Skin of body (tissue), 2 donors: ENCODE measurements around the gene MMP20. TPM values are rescaled to one million over a fixed set of nuclear protein-coding genes. Genes with fewer than 3 reads are reported as not detected.

Source experiments
- DNase-seq: peaks from one replicate; lab custom pipeline; 2025; lab: John Stamatoyannopoulos, UW
- total RNA-seq: library from RNA; depleted of rRNA; stranded (reverse); fragments of >200 nt; gene quantifications from one replicate; pipeline ENCODE4 v1.2.3, GENCODE V29; 2014

MMP20 gene
- total RNA-seq, 1 donor from 2014 or later = not detected

DNA sequence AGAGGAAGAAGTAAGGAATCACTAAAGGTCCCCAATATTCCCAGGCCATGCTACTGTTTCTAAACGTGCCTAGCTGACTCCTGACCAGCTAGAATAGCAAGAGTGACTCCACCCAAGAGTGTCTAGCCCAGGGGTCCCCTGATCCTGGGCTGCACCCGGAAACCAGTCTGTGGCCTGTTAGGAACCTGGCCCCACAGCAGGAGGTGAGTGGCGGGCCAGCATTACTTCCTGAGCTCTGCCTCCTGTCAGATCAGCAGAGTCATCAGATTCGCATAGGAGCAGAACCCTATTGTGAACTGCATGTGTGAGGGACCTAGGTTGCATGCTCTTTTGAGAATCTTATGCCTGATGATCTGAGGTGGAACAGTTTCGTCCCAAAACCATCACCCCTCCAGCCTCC lies 2.0 kb downstream of the MMP20 start:
- DNase-seq = no peak

DNA sequence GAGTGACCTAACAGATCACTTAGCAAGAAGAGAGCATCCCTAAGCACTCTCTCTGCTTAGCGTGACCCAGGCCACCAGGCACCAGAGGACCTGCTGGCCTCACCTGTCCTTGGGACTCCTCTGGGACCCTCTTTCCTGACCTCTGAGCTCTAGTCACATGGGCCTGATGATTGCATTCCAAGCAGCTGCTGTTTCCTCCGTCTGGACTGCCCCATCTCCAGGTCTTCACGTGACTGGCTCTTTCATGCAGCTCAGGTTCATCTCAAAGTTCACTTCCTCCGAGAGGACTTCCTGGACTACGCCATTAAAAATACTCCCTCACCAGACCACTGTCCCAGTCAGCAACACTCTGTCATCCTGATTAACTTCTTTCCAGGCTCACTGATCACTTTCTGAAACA lies 2.9 kb downstream of the MMP20 start:
- DNase-seq = no peak

- DNase-seq = no peak
Observed at GRCh38 chr11:102620818-102621561, 4.1 kb downstream of the MMP20 start.

- no peak for DNase-seq
Observed at GRCh38 chr11:102620179-102620578, 5.0 kb downstream of the MMP20 start.

DNA sequence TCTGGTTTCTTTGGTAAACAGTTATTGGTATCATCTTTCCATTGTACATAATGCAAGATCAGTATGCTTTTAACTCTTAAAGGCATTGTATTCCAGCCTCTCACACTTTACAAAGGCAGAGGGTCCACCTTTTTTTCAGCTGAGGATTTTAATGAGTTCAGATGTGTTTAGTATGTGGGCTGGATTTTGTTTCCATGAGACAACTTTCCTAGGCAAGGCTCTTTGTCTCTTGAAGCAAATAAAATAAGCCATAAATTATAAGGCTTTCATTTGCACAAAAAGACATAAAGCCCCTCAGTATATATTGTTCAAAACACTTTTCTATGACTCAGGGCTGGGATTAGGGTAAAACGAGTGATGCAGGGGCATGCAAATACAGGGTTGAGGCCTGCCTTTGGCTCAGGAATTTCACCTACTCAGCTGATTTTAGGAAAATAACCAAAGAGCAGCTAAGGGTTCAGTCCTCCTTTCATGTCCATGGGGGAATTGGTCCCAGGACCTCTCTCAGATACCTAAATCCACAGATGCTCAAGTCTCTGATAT lies 7.6 kb downstream of the MMP20 start:
- DNase-seq = no peak

DNA sequence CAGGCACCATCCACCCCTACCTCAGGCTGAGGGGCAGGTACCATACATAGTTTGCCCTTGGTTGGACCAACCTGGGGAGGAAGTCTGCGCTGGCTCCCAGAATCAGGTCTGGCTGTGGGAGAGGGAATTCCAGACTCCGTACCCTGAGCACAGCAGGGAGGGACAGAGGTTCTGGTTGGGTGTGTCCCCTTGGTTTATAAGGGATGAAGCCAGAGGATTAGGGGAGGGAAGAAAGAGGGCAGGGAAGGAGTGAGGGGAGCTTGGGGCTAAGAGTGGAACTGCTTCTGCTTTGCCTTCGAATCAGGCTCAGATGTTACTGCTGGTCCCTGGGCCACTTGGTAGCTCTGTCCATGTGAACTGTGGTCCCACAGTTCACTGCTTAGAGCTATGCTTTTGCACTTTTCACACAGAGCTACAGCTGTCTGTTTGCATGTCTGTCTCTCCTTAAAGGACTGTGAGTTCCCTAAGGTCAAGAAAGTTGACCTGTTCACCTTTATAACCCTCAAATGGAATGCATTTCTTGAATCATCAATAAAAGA lies 9.2 kb downstream of the MMP20 start:
- DNase-seq = no peak

- DNase-seq = no peak
Observed at GRCh38 chr11:102615077-102615893, 9.8 kb downstream of the MMP20 start.

DNA sequence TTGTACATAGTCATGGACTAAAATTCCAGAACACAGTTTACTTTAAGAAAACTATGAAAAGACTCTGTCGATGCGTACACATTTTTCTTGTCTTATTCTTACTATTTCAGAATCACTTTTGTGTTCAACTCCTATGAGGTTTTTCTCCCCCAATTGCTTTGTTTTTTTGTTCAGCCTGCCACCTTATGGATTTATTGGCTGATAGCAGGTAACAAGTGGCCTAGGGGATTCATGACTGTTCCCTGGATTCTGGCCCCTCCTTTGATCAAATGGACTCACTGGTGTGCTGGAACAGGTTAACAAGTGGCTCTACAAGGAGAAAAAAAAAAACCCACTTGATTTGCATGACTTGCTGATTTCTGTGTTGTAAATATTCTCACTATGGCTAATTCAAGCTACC lies 10.6 kb downstream of the MMP20 start:
- no peak for DNase-seq

DNA sequence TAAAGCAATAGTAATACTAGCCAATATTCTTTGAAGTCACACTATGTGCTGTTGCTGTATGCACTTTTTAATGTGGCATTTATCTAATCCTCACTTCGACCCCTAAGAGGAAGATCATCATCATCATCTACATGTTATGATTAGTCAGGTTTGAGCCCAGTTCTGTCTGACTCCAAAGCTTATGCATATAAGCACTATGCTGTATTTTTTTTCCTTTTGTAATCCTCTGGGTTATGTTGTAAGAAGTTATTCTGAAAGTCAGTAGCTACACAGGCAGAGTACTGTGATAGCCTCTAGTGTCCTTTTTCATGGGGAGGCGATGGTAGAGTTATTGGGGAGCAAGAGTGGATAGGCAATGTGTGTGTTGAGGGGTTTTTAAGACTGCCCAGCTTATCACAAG lies 11.1 kb downstream of the MMP20 start:
- DNase-seq = no peak

DNA sequence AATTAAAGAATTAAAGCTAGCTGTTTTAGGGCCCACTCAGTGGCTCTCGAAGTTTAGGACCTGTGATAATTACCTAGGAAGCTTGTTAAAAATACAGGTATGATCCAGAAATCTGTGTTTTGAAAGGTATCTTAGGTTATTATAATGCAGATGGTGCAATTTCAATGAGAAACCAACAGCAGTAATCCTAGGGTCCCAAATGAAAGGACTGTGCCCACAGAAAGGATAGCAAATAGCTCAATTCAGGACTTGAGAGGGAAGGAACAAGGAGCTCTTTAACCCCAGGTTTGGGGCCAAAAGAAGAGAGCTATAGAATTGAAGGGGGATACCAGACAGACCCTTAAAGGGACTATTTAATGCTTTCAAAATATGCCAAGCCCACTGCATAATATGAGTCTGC lies 11.7 kb downstream of the MMP20 start:
- no peak for DNase-seq

DNA sequence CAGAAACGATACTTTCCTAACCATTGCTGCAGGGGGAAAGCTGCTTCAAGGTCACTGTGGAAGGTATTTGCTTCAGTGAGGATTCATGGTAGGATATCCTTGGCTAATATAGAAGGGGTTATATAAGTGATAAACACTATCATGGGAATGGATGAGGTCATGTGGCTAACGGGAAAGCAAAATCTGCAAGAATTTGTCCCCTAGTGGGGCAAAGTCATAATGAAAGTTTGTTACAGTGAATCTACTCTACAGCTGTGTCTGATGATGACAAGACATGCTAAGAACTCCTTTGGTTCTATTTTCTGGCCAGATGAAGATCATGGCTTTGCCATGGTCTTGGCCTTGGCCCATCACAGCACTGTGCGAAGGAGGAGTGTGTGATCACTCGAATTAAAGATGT lies 13.8 kb downstream of the MMP20 start:
- no peak for DNase-seq

DNA sequence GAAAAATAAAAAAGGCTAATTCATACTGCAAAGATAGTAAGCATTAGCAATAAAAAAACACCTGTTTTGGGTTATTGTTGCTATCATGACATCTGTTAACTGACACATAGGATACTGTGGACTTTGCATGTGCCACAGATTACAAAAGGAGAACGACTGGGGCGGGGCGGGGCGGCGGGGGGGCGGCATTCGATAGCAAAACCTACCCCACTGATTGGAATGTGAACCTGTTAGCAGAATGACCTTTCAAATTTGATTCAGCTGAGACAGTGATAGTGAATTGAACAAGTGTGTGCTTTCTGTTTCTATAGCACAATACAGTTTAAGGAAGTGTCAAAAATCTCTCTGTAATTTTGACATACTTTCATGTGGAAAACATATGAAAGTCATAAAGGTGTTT lies 14.9 kb downstream of the MMP20 start:
- no peak for DNase-seq

DNA sequence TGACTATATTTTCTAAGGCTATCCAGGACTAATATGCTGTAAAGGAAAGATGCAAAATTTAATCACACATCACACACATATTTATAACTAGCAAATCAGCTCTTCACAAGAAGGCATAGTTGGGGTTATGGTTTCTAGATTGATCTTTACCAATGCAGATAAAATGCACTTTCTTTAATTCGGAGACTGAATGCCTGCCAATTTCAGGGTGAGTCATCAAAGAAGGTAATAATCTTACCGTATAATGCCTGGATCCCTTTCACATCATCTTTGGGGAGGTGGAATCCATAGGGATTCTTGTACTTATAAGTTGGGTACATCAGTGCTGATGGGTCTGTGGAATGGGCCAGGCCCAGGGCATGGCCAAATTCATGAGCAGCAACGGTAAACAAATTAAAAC lies 16.4 kb downstream of the MMP20 start:
- DNase-seq = no peak

- no peak for DNase-seq
Observed at GRCh38 chr11:102604875-102605274, 20.3 kb downstream of the MMP20 start.

DNA sequence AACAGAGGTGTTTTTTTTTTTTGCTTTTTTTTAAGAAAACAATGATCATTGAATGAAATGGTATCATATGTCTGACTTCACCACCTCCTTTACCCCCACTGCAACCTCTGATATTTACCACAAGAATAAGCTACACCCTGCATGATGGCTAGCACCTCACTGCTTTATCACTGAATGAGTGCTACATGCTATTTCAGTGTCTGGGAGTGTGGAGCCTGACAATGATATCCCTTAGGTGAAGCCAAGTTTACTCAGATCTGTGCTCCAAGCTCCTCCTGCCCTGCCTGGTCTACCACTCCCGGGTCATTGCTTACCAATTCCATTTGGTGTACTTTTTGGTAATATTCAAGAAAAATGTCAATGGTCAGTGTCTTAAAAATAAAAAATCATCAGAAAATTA lies 21.1 kb downstream of the MMP20 start:
- DNase-seq = no peak

DNA sequence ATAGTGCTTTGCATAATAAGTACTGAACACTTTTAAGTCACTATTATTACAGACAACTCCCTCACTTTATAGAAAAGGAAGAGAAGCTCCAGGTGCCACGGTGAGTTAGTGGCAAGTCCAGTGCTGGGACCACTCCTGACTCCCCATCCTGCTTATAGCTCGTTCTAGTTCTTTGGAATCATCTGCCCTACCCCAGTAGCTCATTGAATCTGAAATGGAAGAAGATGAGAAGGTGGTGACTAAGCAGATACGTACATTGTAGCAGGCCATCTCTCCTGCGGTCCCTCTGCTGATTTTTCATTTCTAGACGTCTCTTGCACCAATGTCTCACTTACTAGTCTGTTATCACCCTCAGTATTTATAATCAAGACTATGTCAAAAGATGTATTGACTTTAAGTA lies 21.6 kb downstream of the MMP20 start:
- no peak for DNase-seq

GRCh38 chr11:102603091-102603490 lies 22.0 kb downstream of the MMP20 start:
- no peak for DNase-seq

DNA sequence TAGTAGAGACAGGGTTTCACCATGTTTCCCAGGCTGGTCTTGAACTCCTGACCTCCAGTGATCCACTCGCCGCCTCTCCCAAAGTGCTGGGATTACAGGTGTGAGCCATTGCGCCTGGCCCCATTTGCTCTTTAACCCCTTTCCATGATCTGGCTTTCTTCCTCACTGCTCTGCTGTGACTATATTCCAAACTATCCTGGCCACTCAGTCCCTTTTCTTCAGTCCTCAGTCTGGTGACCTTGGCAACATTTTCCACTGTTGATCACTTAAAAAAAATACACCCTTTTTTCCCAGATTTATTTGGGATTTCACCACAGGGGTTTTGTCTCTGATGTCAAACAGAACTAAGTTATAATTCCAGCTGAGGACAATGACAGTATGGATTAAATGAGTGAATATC lies 24.5 kb downstream of the MMP20 start:
- DNase-seq = no peak

DNA sequence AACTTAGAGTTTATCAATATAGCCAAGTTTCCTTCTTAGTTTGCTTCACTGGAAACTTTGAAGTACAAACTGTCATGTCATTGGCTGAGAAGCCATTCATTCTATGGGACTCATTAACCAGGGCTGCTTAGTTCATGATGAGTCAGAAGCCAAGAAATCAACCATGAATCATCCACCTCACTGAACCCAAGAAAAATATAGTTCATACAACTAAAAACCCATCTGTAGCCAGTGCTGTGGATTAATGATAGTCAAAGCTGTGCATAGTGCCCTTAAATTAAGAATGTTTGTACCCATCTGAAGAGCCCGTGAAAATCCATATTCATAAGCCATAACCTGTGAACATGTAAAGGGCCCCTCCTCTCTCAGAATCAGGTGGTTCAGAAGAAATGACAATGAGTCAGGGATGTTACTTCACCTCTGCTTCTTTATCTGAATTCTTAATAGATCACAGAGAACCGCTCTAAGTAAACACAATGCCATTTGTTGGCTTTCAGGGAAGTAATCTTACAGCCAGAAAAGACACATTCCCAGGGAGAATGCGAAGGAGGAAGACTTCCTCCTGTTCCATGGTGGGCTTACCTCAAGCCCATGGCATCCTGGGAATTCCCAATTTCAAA lies 25.4 kb downstream of the MMP20 start:
- no peak for DNase-seq

- DNase-seq = no peak
Observed at GRCh38 chr11:102598272-102598671, 26.9 kb downstream of the MMP20 start.

DNA sequence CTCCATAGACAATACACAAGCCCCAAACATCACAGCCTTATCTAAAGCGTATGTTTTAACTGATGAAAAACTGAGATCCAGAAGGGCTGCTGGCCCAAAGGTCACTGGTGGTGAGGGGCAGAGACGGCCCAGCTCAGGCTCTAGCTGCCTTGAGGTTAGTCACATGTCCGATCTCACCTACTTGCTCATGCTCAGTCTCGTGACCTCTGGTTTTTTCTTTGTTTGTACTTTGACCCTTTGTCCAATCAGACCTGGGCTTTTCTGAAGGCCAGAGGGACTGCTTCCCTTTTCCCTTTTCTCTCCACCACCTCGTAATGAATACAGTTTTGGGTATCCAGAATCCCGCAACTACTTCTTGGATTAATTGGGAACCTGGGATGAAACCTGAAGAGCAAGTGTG lies 28.6 kb downstream of the MMP20 start:
- DNase-seq = no peak
